Breast epithelium (tissue), 4 donors: Measurements from ENCODE around the gene RASA3. TPM values are rescaled to one million over a fixed set of nuclear protein-coding genes. Genes with fewer than 3 reads are reported as not detected.

Experiments
- DNase-seq, 2 donors: peaks; one replicate each; pipeline ENCODE4 v3.0.0-alpha.2; 2019; ENCODE audit warnings: low spot score in 2 of 2
- H3K27ac ChIP-seq, 2 donors: fragments of 200-600 bp; sonication (generic) in 1 of 2; one replicate each; pipeline ENCODE4 v1.5.1; 2016 to 2019; ENCODE audit warnings: mild to moderate bottlenecking in 1 of 2
- H3K27me3 ChIP-seq, 2 donors: fragments of 200-600 bp; sonication (generic) in 1 of 2; one replicate each; pipeline versions ENCODE4 v1.5.1 to v1.6.0; 2017 to 2019; ENCODE audit warnings: control low read depth in 1 of 2, mild to moderate bottlenecking in 1 of 2
- H3K36me3 ChIP-seq: fragments of 200-600 bp; one replicate; pipeline ENCODE4 v1.5.1; 2019
- H3K4me1 ChIP-seq, 2 donors: fragments of 200-600 bp; sonication (generic); one replicate each; pipeline ENCODE4 v1.5.1; 2016 to 2019; ENCODE audit warnings: control low read depth in 1 of 2
- H3K4me3 ChIP-seq, 3 donors: fragments of 200-600 bp; sonication (generic); 1 replicate in 2 of 3; 2 replicates in 1 of 3; pipeline ENCODE4 v1.5.1; 2016 to 2019; ENCODE audit warnings: mild to moderate bottlenecking in 3 of 3, moderate library complexity in 2 of 3
- H3K9me3 ChIP-seq, 2 donors: fragments of 200-600 bp; sonication (generic) in 1 of 2; one replicate each; pipeline ENCODE4 v1.5.1; 2016 to 2019; ENCODE audit warnings: control low read depth in 1 of 2
- POLR2A ChIP-seq: fragments of 450-650 bp; IDR thresholded peaks from one replicate; pipeline ENCODE4 v1.6.1; 2016; ENCODE audit warnings: antibody characterized with exemption, mild to moderate bottlenecking, moderate library complexity
- POLR2AphosphoS5 ChIP-seq, 3 donors: sonication (generic); formaldehyde crosslinking; IDR thresholded peaks; one replicate each; pipeline ENCODE4 v1.6.1; 2017; ENCODE audit warnings: antibody characterized with exemption in 3 of 3
- intact Hi-C: fragments of 100-400 bp; cut with DNase I; formaldehyde crosslinking; loops from one replicate; pipeline ENCODE4 v1.15.1; 2023; ENCODE audit warnings: low total_unique reads
- total RNA-seq, 3 donors: library from RNA; depleted of rRNA; stranded (reverse); fragments of >200 nt; gene quantifications; one replicate each; pipeline ENCODE4 v1.1.0, GENCODE V29; 2016
- TF ChIP-seq, protein P1 (sequence below), 3 donors: fragments of 450-650 bp; IDR thresholded peaks; one replicate each; pipeline ENCODE4 v1.5.1; 2016 to 2017; ENCODE audit warnings: antibody characterized with exemption in 3 of 3, mild to moderate bottlenecking in 3 of 3, moderate library complexity in 3 of 3

RASA3 gene
- total RNA-seq, 3 donors from 2014 or later: 14.2 to 54.9 (median 31.5) TPM

GRCh38 chr13:114011226-114011625 is 121.2 kb downstream of the RASA3 start:
- intact Hi-C loops: no loop called here
- no peaks in the 10 kb centered on the region for H3K4me1 ChIP-seq
- no peak overlapping the region for H3K4me3 ChIP-seq
- DNase-seq: no peak
- H3K9me3 ChIP-seq: no peaks in the 10 kb centered on the region
- TF ChIP-seq, protein P1, sequence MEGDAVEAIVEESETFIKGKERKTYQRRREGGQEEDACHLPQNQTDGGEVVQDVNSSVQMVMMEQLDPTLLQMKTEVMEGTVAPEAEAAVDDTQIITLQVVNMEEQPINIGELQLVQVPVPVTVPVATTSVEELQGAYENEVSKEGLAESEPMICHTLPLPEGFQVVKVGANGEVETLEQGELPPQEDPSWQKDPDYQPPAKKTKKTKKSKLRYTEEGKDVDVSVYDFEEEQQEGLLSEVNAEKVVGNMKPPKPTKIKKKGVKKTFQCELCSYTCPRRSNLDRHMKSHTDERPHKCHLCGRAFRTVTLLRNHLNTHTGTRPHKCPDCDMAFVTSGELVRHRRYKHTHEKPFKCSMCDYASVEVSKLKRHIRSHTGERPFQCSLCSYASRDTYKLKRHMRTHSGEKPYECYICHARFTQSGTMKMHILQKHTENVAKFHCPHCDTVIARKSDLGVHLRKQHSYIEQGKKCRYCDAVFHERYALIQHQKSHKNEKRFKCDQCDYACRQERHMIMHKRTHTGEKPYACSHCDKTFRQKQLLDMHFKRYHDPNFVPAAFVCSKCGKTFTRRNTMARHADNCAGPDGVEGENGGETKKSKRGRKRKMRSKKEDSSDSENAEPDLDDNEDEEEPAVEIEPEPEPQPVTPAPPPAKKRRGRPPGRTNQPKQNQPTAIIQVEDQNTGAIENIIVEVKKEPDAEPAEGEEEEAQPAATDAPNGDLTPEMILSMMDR (IDR thresholded peaks at IDR 0.05): no peak
- no peak for TF ChIP-seq POLR2A
- H3K36me3 ChIP-seq: no peaks in the 10 kb centered on the region
- no peaks in the 10 kb centered on the region for H3K27me3 ChIP-seq
- no peak overlapping the region for H3K27ac ChIP-seq

DNA sequence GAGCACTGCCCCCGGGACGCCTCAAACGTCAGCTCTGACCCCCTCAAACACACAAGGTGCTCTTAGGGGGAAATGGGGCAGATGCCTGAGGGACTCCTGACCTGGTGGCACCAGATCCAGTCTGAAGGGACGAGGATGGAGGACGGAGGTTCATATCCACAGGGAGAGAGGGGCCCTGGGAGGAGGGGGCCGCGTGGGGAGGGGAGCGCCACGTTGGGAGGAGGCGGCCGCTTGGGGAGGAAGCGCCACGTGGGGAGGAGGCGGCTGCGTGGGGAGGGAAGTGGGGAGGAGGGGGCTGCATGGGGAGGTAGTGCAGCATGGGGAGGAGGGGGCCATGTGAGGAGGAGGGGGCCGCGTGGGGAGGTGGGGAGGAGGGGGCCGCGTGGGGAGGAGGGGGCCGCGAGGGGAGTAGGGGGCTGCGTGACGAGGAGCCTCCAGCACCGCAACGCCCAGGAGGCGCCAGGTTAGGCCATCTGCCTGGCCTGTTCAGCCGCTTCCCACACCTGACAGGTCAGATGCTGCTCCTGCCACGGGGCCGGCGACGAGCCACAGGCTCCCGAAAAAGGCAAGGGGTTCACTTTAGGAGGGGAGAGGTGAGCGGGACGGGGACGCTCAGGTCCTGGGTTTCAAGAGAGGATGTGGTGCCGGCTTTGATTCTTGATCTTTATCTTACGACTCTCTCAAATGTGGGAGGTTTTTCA is 121.9 kb downstream of the RASA3 start:
- intact Hi-C loops: no loop called here
- H3K36me3 ChIP-seq: no peaks in the 10 kb centered on the region

DNA sequence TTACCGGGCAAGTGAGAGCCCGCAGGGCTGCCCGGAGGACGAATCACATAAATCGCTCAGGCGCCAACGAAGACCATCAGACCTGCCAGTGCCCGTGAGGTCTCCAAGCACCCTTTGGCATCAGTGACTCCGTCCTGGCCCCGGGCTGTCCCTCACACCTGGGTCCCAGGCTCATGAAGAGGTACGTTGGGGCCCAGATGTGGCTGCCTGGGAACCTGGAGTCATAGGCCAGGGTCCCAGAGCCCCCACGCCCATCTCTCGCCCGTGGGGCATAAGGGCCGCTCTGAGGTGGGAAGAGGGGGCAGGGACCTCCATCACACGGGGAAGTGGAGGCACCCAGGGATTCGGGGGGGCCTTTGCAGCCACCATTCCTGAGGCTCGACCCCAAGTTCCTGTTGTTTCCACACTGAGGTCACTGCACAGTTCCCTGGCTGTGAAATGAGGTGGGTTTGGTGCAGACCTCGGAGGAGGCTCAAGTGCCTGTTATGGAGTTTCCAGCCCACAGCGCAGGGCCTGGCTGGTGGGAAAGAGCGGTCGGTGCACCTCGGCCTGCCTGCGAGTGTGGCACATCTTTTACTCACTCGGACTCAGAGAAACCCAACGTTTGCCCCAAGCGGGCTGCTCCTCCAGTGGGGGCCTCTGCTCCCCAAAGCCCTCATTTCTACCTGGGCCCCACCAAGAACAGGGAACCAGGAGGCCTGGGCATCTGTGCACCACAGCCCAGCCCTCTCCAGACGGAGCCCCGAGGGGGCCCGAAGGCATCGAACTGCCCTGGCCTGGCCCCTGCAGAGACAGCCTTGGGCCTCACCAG is 122.6 kb downstream of the RASA3 start:
- TF ChIP-seq, protein P1 (IDR thresholded peaks at IDR 0.05): no peak
- TF ChIP-seq POLR2AphosphoS5 (IDR thresholded peaks at IDR 0.05) (no peak), POLR2A (no peak)
- intact Hi-C loops: no loop called here
- no peaks in the 10 kb centered on the region for H3K36me3 ChIP-seq
- H3K4me3 ChIP-seq: no peak overlapping the region
- H3K27ac ChIP-seq: no peak overlapping the region
- DNase-seq: no peak
- H3K4me1 ChIP-seq: no peaks in the 10 kb centered on the region
- H3K27me3 ChIP-seq: no peaks in the 10 kb centered on the region
- no peaks in the 10 kb centered on the region for H3K9me3 ChIP-seq

More for the DNA sequence above, 121.9 kb downstream of the RASA3 start:
- DNase-seq: no peak
- TF ChIP-seq, protein P1 (IDR thresholded peaks at IDR 0.05): no peak
- TF ChIP-seq POLR2A: no peak
- TF ChIP-seq POLR2AphosphoS5 (IDR thresholded peaks at IDR 0.05): no peak
- H3K9me3 ChIP-seq: no peaks in the 10 kb centered on the region
- no peaks in the 10 kb centered on the region for H3K27me3 ChIP-seq
- no peak overlapping the region for H3K4me3 ChIP-seq
- H3K4me1 ChIP-seq: no peaks in the 10 kb centered on the region
- H3K27ac ChIP-seq: no peak overlapping the region

DNA sequence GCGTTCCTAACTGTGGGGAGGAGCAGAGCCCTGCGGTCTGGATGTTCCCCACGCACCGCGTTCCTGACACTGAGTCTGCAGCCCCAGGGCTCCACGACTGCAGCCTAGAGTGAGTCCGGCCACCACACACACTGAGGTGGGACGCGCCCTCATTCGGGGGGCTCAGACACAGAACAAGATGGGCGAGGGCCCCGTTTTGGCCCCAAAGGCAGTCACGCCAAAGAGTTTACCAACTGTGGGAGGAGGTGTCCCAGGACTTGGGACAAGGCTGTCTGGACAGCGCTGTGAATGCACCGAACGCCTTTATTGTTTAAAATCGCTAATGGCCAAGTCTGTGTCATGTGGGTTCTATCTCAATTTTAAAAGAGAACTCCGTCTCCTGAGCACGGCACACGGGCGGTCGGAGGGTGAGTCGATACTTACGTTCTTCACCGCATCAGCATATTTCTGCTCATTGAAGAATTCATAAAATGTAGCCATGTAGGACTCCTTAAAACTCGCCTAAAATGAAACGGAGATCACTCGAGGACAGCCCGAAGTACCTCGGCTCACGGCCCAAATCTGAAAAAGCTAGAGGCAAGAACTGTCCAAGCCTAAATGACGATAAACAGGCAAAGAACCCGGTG is 123.3 kb downstream of the RASA3 start:
- no peaks in the 10 kb centered on the region for H3K27me3 ChIP-seq
- no peak overlapping the region for H3K4me3 ChIP-seq
- intact Hi-C loops: no loop called here
- no peak for DNase-seq
- H3K36me3 ChIP-seq: no peaks in the 10 kb centered on the region
- no peak overlapping the region for H3K27ac ChIP-seq
- TF ChIP-seq POLR2A: no peak
- TF ChIP-seq POLR2AphosphoS5 (IDR thresholded peaks at IDR 0.05): no peak
- TF ChIP-seq, protein P1 (IDR thresholded peaks at IDR 0.05): no peak
- H3K9me3 ChIP-seq: no peaks in the 10 kb centered on the region
- H3K4me1 ChIP-seq: no peaks in the 10 kb centered on the region

- Histone ChIP-seq H3K9me3 (no peaks in the 10 kb centered on the region), H3K4me3 (peak overlapping the region in 2 of 3 donors; percentile 15), H3K36me3 (no peaks in the 10 kb centered on the region), H3K27ac (no peak overlapping the region), H3K4me1 (no peaks in the 10 kb centered on the region), H3K27me3 (no peaks in the 10 kb centered on the region)
- no peak for DNase-seq
- TF ChIP-seq POLR2A: no peak
- intact Hi-C loops: no loop called here
These were observed 124.9 kb downstream of the RASA3 start for GRCh38 chr13:114007566-114007965.
